OCI-LY3 (cell line): Measurements from ENCODE around the gene RAB27A.

ENCODE experiments used
- H2AFZ ChIP-seq: fragments of 200-600, 300-600 bp; shearing (Covaris generic); 2 replicates; pipeline ENCODE4 v1.6.0; 2014; ENCODE audit warnings: antibody characterized with exemption, low read depth, low read length
- H3K27ac ChIP-seq: fragments of 200-600, 300-600 bp; sonication (generic); 2 replicates; pipeline ENCODE4 v1.5.1; 2014; ENCODE audit warnings: mild to moderate bottlenecking, low read length, moderate library complexity, mixed read lengths
- H3K27me3 ChIP-seq: fragments of 200-600, 300-600 bp; sonication (generic); 2 replicates; pipeline ENCODE4 v1.6.1; 2014; ENCODE audit warnings: low read depth, low read length, mixed read lengths
- H3K36me3 ChIP-seq: fragments of 200-600, 300-600 bp; sonication (generic); replicated peaks from 2 replicates; pipeline ENCODE3; 2014; ENCODE audit warnings: low read depth, low read length, mixed read lengths
- H3K4me1 ChIP-seq: fragments of 300-600, 200-600 bp; sonication (generic); 2 replicates; pipeline ENCODE4 v1.6.1; 2014; ENCODE audit warnings: low read length, mixed read lengths
- H3K4me2 ChIP-seq: fragments of 200-600, 300-600 bp; sonication (generic); 2 replicates; pipeline ENCODE4 v1.6.1; 2014; ENCODE audit warnings: low read length, mixed read lengths
- H3K4me3 ChIP-seq: fragments of 300-600, 200-600 bp; sonication (generic); 2 replicates; pipeline ENCODE4 v1.5.1; 2014; ENCODE audit warnings: antibody characterized with exemption, mild to moderate bottlenecking, low read length, moderate library complexity
- H3K79me2 ChIP-seq: fragments of 300-600, 200-600 bp; shearing (Covaris generic); 2 replicates; pipeline ENCODE4 v1.6.1; 2014; ENCODE audit warnings: mild to moderate bottlenecking, low read length, mixed read lengths
- H3K9ac ChIP-seq: fragments of 300-600, 200-600 bp; shearing (Covaris generic); 2 replicates; pipeline ENCODE4 v1.6.0; 2014; ENCODE audit warnings: mild to moderate bottlenecking, low read length, moderate library complexity
- H3K9me3 ChIP-seq: fragments of 200-600, 300-600 bp; shearing (Covaris generic); 2 replicates; pipeline ENCODE4 v1.6.1; 2014; ENCODE audit warnings: low read length, mixed read lengths; ENCODE audit not compliant: insufficient read depth
- H4K20me1 ChIP-seq: fragments of 200-600, 300-600 bp; sonication (generic); 2 replicates; pipeline ENCODE4 v1.6.1; 2016; ENCODE audit warnings: low read length, mixed read lengths; ENCODE audit not compliant: insufficient read depth
- EZH2phosphoT487 ChIP-seq: fragments of 200-600 bp; shearing (Covaris generic); IDR thresholded peaks from 2 replicates; pipeline ENCODE4 v1.6.1; 2018; ENCODE audit warnings: antibody characterized with exemption, mixed run types, low read depth
- TF ChIP-seq, protein P1 (sequence below): fragments of 200-600, 300-600 bp; sonication (generic); IDR thresholded peaks from 2 replicates; pipeline ENCODE4 v1.5.1; 2014; ENCODE audit warnings: antibody characterized with exemption, low read length, low read depth

The RAB27A gene

GRCh38 chr15:55266547-55266946, 23.1 kb downstream of the RAB27A start:
- no peaks in the 10 kb centered on the region for H4K20me1 ChIP-seq
- H3K4me1 ChIP-seq, result no peaks in the 10 kb centered on the region
- H3K27ac ChIP-seq, result no peak overlapping the region
- TF ChIP-seq EZH2phosphoT487, result no peak
- TF ChIP-seq, protein P1, sequence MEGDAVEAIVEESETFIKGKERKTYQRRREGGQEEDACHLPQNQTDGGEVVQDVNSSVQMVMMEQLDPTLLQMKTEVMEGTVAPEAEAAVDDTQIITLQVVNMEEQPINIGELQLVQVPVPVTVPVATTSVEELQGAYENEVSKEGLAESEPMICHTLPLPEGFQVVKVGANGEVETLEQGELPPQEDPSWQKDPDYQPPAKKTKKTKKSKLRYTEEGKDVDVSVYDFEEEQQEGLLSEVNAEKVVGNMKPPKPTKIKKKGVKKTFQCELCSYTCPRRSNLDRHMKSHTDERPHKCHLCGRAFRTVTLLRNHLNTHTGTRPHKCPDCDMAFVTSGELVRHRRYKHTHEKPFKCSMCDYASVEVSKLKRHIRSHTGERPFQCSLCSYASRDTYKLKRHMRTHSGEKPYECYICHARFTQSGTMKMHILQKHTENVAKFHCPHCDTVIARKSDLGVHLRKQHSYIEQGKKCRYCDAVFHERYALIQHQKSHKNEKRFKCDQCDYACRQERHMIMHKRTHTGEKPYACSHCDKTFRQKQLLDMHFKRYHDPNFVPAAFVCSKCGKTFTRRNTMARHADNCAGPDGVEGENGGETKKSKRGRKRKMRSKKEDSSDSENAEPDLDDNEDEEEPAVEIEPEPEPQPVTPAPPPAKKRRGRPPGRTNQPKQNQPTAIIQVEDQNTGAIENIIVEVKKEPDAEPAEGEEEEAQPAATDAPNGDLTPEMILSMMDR, result no peak
- no peaks in the 10 kb centered on the region for H3K9me3 ChIP-seq
- no peaks in the 10 kb centered on the region for H3K36me3 ChIP-seq
- no peaks in the 10 kb centered on the region for H3K79me2 ChIP-seq
- H3K27me3 ChIP-seq, result no peaks in the 10 kb centered on the region
- no peak overlapping the region for H3K9ac ChIP-seq
- H3K4me3 ChIP-seq, result no peak overlapping the region
- H3K4me2 ChIP-seq, result no peak overlapping the region
- no peak overlapping the region for H2AFZ ChIP-seq

GRCh38 chr15:55260562-55261131, 29.0 kb downstream of the RAB27A start:
- Histone ChIP-seq H3K4me3 (no peak overlapping the region), H3K9me3 (no peaks in the 10 kb centered on the region), H3K4me1 (peaks cover 4% of the 10 kb centered on the region), H3K36me3 (no peaks in the 10 kb centered on the region), H3K9ac (no peak overlapping the region), H3K4me2 (no peak overlapping the region), H3K79me2 (no peaks in the 10 kb centered on the region), H3K27ac (no peak overlapping the region), H2AFZ (no peak overlapping the region), H4K20me1 (no peaks in the 10 kb centered on the region), H3K27me3 (no peaks in the 10 kb centered on the region)
- TF ChIP-seq, protein P1, result no peak
- no peak for TF ChIP-seq EZH2phosphoT487

GRCh38 chr15:55257938-55258337, 31.7 kb downstream of the RAB27A start:
- Histone ChIP-seq H3K79me2 (no peaks in the 10 kb centered on the region), H3K27ac (no peak overlapping the region), H3K4me2 (no peak overlapping the region), H2AFZ (no peak overlapping the region), H3K4me1 (peaks cover 13% of the 10 kb centered on the region), H3K27me3 (no peaks in the 10 kb centered on the region), H3K4me3 (no peak overlapping the region), H4K20me1 (no peaks in the 10 kb centered on the region), H3K9me3 (no peaks in the 10 kb centered on the region), H3K36me3 (no peaks in the 10 kb centered on the region), H3K9ac (no peak overlapping the region)
- TF ChIP-seq, protein P1, result no peak
- no peak for TF ChIP-seq EZH2phosphoT487

- H3K4me1 ChIP-seq, result peaks cover 13% of the 10 kb centered on the region
- H3K9me3 ChIP-seq, result no peaks in the 10 kb centered on the region
- H3K4me3 ChIP-seq, result no peak overlapping the region
- TF ChIP-seq EZH2phosphoT487, result no peak
- TF ChIP-seq, protein P1, result no peak
- H2AFZ ChIP-seq, result no peak overlapping the region
- no peak overlapping the region for H3K4me2 ChIP-seq
- H3K27ac ChIP-seq, result no peak overlapping the region
- no peaks in the 10 kb centered on the region for H3K36me3 ChIP-seq
- no peaks in the 10 kb centered on the region for H4K20me1 ChIP-seq
- H3K79me2 ChIP-seq, result no peaks in the 10 kb centered on the region
- no peaks in the 10 kb centered on the region for H3K27me3 ChIP-seq
- no peak overlapping the region for H3K9ac ChIP-seq
Observed at GRCh38 chr15:55257012-55257670, 32.5 kb downstream of the RAB27A start.
